Measurements from ENCODE around the gene MEX3C.

MEX3C gene

DNA sequence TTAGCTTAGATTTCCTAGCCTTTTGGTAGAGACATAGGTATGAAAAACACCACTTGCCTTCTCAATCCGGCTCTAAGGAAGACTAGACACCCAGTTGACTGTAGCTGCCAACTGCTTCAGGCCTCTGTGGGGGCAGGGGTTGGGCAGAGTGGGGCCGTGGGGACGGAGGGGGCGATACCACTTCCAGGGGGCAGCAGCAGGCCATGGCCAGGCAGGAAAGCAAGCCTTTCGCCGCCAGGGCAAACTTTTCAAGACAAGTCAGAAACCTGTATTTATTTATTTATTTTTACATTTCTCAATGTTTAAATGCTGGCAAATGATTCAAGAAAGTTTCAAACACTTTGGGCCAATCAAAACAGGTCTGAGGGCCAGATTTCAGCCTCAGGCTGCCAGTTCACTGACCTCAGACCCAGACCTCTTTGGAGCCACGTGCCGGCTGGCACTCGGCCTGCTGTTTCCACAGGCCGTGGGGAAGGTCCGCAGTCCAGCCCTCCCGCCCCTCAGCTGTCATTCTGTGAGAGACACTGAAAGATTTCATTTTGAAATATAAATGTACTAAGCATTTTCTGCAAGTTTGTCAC, 63.8 kb downstream of the MEX3C start:
- no peak overlapping the region for H3K27ac ChIP-seq

DNA sequence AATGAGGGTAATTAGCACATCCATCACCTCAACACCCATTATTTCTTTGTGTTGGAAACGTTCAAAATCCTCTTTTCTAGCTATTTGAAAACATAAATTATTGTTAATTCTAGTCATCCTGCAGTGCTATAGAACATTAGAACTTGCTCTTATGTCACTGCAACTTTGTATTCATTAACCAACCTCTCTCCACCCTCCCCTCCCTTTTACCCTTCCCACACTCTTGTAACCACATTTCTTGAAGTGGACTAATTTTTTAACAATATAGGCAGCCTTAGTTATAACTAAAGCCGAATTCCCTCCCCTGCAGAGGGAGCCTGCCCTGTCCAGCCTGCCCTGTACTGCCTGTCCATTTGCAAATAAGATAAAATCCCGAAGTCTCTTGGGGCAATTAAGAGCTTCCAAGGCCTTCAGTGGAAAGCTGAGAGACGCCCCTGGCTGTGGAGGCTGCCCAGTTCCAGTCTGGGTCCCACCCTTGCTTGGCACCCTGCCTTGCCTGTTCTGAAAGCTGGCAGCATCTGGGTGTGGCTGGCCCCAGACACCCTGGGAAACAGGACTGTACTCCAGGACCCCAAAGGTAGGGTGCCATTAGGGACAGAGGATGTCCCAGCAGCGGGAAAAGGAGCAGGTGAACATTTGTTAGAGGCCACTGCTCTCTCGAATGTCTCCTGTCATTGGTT, 65.1 kb downstream of the MEX3C start:
- H3K27ac ChIP-seq = no peak overlapping the region

More for the DNA sequence above, 63.8 kb downstream of the MEX3C start:
- TF ChIP-seq, protein P1, sequence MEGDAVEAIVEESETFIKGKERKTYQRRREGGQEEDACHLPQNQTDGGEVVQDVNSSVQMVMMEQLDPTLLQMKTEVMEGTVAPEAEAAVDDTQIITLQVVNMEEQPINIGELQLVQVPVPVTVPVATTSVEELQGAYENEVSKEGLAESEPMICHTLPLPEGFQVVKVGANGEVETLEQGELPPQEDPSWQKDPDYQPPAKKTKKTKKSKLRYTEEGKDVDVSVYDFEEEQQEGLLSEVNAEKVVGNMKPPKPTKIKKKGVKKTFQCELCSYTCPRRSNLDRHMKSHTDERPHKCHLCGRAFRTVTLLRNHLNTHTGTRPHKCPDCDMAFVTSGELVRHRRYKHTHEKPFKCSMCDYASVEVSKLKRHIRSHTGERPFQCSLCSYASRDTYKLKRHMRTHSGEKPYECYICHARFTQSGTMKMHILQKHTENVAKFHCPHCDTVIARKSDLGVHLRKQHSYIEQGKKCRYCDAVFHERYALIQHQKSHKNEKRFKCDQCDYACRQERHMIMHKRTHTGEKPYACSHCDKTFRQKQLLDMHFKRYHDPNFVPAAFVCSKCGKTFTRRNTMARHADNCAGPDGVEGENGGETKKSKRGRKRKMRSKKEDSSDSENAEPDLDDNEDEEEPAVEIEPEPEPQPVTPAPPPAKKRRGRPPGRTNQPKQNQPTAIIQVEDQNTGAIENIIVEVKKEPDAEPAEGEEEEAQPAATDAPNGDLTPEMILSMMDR (conservative IDR thresholded peaks at IDR 0.05) = no peak
- no peak for TF ChIP-seq ZFX (IDR thresholded peaks at IDR 0.05)

DNA sequence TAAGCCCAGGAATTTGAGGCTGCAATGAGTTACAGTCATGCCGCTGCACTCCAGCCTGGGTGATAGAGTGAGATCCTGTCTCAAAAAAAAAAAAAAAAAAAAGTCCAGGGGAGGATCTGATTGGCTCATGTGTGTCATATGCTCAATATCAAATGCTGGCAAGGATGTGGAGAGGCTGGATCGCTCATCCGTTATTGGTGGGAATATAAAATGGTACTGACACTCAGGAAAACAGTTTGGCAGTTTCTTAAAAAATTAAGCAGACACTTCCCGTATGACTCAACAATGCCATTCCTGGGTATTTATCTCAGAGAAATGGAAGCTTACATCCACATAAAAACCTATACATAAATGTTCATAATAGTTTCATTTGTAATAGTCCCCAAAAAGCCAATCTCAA, 68.9 kb downstream of the MEX3C start:
- TF ChIP-seq, protein P1 (conservative IDR thresholded peaks at IDR 0.05) = no peak
- no peak for TF ChIP-seq ZFX (IDR thresholded peaks at IDR 0.05)
- H3K27ac ChIP-seq = no peak overlapping the region

More for the DNA sequence above, 65.1 kb downstream of the MEX3C start:
- TF ChIP-seq ZFX (IDR thresholded peaks at IDR 0.05) = no peak
- TF ChIP-seq, protein P1 (conservative IDR thresholded peaks at IDR 0.05) = no peak

DNA sequence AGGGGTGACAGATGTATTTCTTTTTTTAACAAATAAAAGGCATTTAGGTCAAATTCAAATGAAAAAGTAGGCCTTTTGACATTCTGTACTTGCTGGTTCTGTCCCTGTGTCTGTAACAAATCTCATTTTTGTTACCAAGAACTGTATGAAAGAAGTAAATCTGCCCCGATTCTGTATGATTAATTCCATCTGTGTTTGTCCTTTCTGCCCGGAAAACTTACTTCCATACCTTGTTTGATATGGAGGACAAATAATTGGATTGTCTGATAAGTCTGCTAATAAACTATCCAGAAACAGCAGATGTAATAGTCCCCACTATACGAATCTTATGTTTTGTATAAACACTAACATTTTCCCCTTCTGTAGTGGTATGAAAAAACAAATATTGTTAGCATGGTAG, 69.8 kb downstream of the MEX3C start:
- no peak for TF ChIP-seq ZFX (IDR thresholded peaks at IDR 0.05)
- TF ChIP-seq, protein P1 (conservative IDR thresholded peaks at IDR 0.05) = no peak

DNA sequence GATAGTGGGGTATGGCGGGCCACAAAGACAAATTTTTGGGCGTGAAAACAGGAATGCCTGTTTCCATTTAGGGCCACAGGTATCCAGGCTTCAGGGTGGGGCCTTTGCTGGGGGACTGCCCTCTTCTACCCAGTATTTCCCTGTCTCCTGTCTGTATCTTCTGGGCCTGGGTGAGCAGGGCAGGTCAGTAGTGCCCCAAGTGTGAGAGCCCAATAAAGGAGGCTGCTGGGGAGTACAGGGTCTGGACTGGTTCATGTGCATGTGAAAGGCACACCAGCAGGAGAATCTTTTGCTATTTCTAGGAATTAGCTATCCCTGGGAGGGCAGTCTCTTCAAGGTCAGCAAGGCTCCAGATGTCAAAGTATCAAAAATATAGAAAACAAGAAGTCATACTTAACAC, 71.5 kb downstream of the MEX3C start:
- TF ChIP-seq, protein P1 (conservative IDR thresholded peaks at IDR 0.05) = no peak
- H3K27ac ChIP-seq = no peak overlapping the region

More for the DNA sequence above, 69.8 kb downstream of the MEX3C start:
- H3K27ac ChIP-seq = no peak overlapping the region
